ENCODE results near the gene KLC3. TPM values are rescaled to one million over a fixed set of nuclear protein-coding genes. Genes with fewer than 3 reads are reported as not detected.

KLC3 gene
- total RNA-seq, 2 experiments from 2014 or later = 0.11 to 0.14 TPM

GRCh38 chr19:45351401-45351952, 10.9 kb downstream of the KLC3 start:
- Mint-ChIP-seq H3K27ac (no peak overlapping the region), H3K27me3 (no peaks in the 10 kb centered on the region), H3K4me1 (no peaks in the 10 kb centered on the region), H3K9me3 (ENCODE audit: low read depth) (no peaks in the 10 kb centered on the region), H3K4me3 (no peak overlapping the region), H3K36me3 (ENCODE audit: low read depth) (peaks cover 12% of the 10 kb centered on the region)
- ChIA-PET POLR2A (no interaction called here), CTCF (no interaction called here)
- intact Hi-C loops (cut with DNase I, micrococcal nuclease) = no loop called here
- DNase-seq (no peak), ATAC-seq (no peak)

- DNase-seq (no peak), ATAC-seq (no peak)
- POLR2A ChIA-PET = no interaction called here
- no peaks in the 10 kb centered on the region for H3K4me1 Mint-ChIP-seq
- H3K4me3 Mint-ChIP-seq = no peak overlapping the region
- no peaks in the 10 kb centered on the region for H3K9me3 Mint-ChIP-seq (ENCODE audit: low read depth)
- peaks cover 12% of the 10 kb centered on the region for H3K36me3 Mint-ChIP-seq (ENCODE audit: low read depth)
- intact Hi-C loops (cut with DNase I, micrococcal nuclease) = no loop called here
- H3K27me3 Mint-ChIP-seq = no peaks in the 10 kb centered on the region
- CTCF ChIA-PET = no interaction called here
- H3K27ac Mint-ChIP-seq = no peak overlapping the region
These were observed 11.5 kb downstream of the KLC3 start for GRCh38 chr19:45352062-45352461.

GRCh38 chr19:45352471-45352870, 11.9 kb downstream of the KLC3 start:
- POLR2A ChIA-PET = no interaction called here
- no peaks in the 10 kb centered on the region for H3K27me3 Mint-ChIP-seq

GRCh38 chr19:45352914-45353796, 12.6 kb downstream of the KLC3 start:
- H3K4me3 Mint-ChIP-seq = no peak overlapping the region
- peaks cover 15% of the 10 kb centered on the region for H3K36me3 Mint-ChIP-seq (ENCODE audit: low read depth)
- H3K27me3 Mint-ChIP-seq = no peaks in the 10 kb centered on the region
- ChIA-PET POLR2A (no interaction called here), CTCF (no interaction called here)
- H3K27ac Mint-ChIP-seq = no peak overlapping the region
- no peaks in the 10 kb centered on the region for H3K4me1 Mint-ChIP-seq
- intact Hi-C loops (cut with DNase I, micrococcal nuclease) = no loop called here
- DNase-seq (no peak), ATAC-seq (peak; percentile 30)
- no peaks in the 10 kb centered on the region for H3K9me3 Mint-ChIP-seq (ENCODE audit: low read depth)

More at GRCh38 chr19:45352471-45352870, 11.9 kb downstream of the KLC3 start:
- Mint-ChIP-seq H3K4me3 (no peak overlapping the region), H3K4me1 (no peaks in the 10 kb centered on the region), H3K27ac (no peak overlapping the region), H3K9me3 (ENCODE audit: low read depth) (no peaks in the 10 kb centered on the region), H3K36me3 (ENCODE audit: low read depth) (peaks cover 15% of the 10 kb centered on the region)
- intact Hi-C loops (cut with DNase I, micrococcal nuclease) = no loop called here
- DNase-seq (no peak), ATAC-seq (no peak)
- CTCF ChIA-PET = no interaction called here

GRCh38 chr19:45354241-45354842, 13.8 kb downstream of the KLC3 start:
- peaks cover 15% of the 10 kb centered on the region for H3K36me3 Mint-ChIP-seq (ENCODE audit: low read depth)
- DNase-seq (no peak), ATAC-seq (no peak)
- no peaks in the 10 kb centered on the region for H3K4me1 Mint-ChIP-seq
- ChIA-PET CTCF (no interaction called here), POLR2A (no interaction called here)
- no peaks in the 10 kb centered on the region for H3K27me3 Mint-ChIP-seq
- no peak overlapping the region for H3K4me3 Mint-ChIP-seq
- H3K27ac Mint-ChIP-seq = no peak overlapping the region
- no peaks in the 10 kb centered on the region for H3K9me3 Mint-ChIP-seq (ENCODE audit: low read depth)
- intact Hi-C loops (cut with DNase I, micrococcal nuclease) = no loop called here

DNA sequence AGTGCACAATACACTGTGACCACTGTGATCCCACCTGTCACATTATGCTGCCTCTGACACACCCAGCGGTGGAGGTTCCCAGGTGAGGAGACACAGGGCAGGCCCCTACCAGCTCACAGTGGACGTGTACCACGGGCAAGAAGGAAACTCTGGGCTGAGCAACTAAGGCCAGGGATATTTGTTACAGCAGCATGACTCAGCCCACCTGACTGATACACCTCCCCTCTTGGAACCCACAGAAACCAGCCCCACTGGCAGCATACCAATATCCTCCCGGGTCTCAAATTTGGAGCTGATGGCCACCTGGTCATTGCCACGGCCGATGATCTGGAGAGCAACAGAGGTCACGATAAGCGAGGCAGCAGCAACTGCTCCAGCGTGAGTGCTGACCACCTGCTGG, 14.9 kb downstream of the KLC3 start:
- POLR2A ChIA-PET = interaction anchor here (0.7 kb wide), 1 partner anchor 236 kb away, joined by 3 read pairs; no protein-coding TSS in a partner anchor
- intact Hi-C loops (cut with DNase I, micrococcal nuclease) = no loop called here
- Mint-ChIP-seq H3K36me3 (ENCODE audit: low read depth) (peaks cover 12% of the 10 kb centered on the region), H3K9me3 (ENCODE audit: low read depth) (no peaks in the 10 kb centered on the region), H3K27me3 (no peaks in the 10 kb centered on the region), H3K27ac (no peak overlapping the region), H3K4me3 (no peak overlapping the region), H3K4me1 (no peaks in the 10 kb centered on the region)
- ATAC-seq (no peak), DNase-seq (no peak)
- CTCF ChIA-PET = interaction anchor here (0.7 kb wide), 1 partner anchor 326 kb away, joined by 3 read pairs; no protein-coding TSS in a partner anchor

DNA sequence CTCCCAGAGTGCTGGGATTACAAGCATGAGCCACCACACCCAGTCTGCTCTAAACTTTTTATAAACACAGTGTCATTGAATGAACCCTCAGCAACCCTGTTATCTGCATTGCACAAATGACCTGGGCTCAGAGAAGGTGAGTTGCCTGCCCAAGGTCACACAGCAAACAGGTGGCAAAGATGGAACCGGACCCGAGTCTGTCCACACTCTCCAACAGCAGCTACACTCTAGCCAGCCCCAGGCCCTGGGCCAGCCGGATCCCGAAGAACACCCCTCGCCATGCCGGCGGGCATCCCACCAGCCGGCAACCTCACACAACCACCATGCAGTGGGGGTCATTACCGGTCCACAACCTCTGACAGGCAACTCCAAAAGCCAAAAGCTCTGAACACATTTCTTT, 15.4 kb downstream of the KLC3 start:
- no peak for ATAC-seq
- peaks cover 12% of the 10 kb centered on the region for H3K36me3 Mint-ChIP-seq (ENCODE audit: low read depth)
- no peak overlapping the region for H3K4me3 Mint-ChIP-seq
- no peak overlapping the region for H3K27ac Mint-ChIP-seq
- no peaks in the 10 kb centered on the region for H3K9me3 Mint-ChIP-seq (ENCODE audit: low read depth)
- ChIA-PET CTCF (interaction anchor here (0.7 to 0.8 kb wide), 2 partner anchors 153 to 325 kb away, joined by 3 read pairs; no protein-coding TSS in a partner anchor), POLR2A (interaction anchor here (0.7 kb wide), 1 partner anchor 236 kb away, joined by 3 read pairs; no protein-coding TSS in a partner anchor)
- intact Hi-C loops (cut with DNase I, micrococcal nuclease) = no loop called here
- DNase-seq = no peak
- no peaks in the 10 kb centered on the region for H3K4me1 Mint-ChIP-seq
- H3K27me3 Mint-ChIP-seq = no peaks in the 10 kb centered on the region

- Mint-ChIP-seq H3K27me3 (no peaks in the 10 kb centered on the region), H3K36me3 (ENCODE audit: low read depth) (peaks cover 15% of the 10 kb centered on the region), H3K4me3 (no peak overlapping the region), H3K27ac (no peak overlapping the region), H3K4me1 (no peaks in the 10 kb centered on the region), H3K9me3 (ENCODE audit: low read depth) (no peaks in the 10 kb centered on the region)
- POLR2A ChIA-PET = no interaction called here
- intact Hi-C loops (cut with DNase I, micrococcal nuclease) = no loop called here
- ATAC-seq (no peak), DNase-seq (no peak)
- CTCF ChIA-PET = interaction anchor here (0.8 kb wide), 1 partner anchor 154 kb away, joined by 3 read pairs; no protein-coding TSS in a partner anchor
These were observed 16.4 kb downstream of the KLC3 start for GRCh38 chr19:45356760-45357444.

DNA sequence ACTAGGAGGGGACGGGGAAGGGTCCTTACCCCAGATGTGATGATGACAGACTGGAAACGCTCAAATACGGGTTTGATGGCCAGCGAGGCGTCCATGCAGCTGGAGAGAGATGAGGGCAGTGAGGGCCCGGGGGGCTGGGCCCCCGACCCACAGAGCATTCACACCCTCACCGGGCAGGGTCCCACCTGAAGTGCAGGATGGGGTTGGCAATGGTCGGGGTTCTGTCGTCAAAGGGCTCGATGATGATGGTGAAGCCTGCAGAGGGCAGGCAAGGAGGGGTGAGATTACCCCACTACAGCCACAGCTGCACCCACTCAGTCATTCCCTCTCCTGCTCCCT, 16.9 kb downstream of the KLC3 start:
- ATAC-seq = no peak
- peaks cover 15% of the 10 kb centered on the region for H3K36me3 Mint-ChIP-seq (ENCODE audit: low read depth)
- ChIA-PET CTCF (no interaction called here), POLR2A (no interaction called here)
- H3K4me1 Mint-ChIP-seq = no peaks in the 10 kb centered on the region
- intact Hi-C loops (cut with DNase I, micrococcal nuclease) = no loop called here
- DNase-seq = no peak
- no peak overlapping the region for H3K4me3 Mint-ChIP-seq
- H3K9me3 Mint-ChIP-seq (ENCODE audit: low read depth) = no peaks in the 10 kb centered on the region
- no peaks in the 10 kb centered on the region for H3K27me3 Mint-ChIP-seq
- no peak overlapping the region for H3K27ac Mint-ChIP-seq

DNA sequence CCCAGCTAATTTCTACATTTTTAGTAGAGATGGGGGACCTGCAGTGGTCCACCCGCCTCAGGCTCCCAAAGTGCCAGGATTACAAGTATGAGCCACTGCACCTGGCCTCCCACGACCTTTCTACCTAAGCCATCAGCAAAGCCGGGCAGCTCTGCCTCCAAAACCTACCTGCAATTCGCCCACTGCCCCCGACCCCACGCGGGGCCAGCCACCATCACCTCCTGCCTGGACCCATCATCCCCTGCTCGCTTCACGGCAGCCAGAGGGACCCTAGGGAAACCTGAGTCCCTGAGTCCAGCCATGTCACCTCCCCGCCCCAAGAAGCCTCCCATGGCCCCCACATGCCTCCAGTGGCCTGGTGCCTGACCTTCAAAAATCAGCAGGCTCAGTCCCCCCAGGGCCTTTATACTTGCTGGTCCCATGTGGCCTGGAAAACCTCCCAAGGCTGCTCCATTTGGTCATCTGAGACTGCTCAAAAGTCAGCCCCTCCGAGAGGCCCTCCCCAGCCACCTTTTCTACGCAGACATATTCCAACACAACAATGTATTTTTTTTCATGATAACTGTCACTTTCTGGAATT, 17.8 kb downstream of the KLC3 start:
- no peak overlapping the region for H3K4me3 Mint-ChIP-seq
- H3K27ac Mint-ChIP-seq = no peak overlapping the region
- ChIA-PET CTCF (no interaction called here), POLR2A (no interaction called here)
- peaks cover 13% of the 10 kb centered on the region for H3K36me3 Mint-ChIP-seq (ENCODE audit: low read depth)
- ATAC-seq = no peak
- no peaks in the 10 kb centered on the region for H3K9me3 Mint-ChIP-seq (ENCODE audit: low read depth)
- intact Hi-C loops (cut with DNase I, micrococcal nuclease) = no loop called here
- no peaks in the 10 kb centered on the region for H3K27me3 Mint-ChIP-seq
- H3K4me1 Mint-ChIP-seq = no peaks in the 10 kb centered on the region
- DNase-seq = no peak

GRCh38 chr19:45361608-45362007, 21.1 kb downstream of the KLC3 start:
- DNase-seq (no peak), ATAC-seq (no peak)
- Mint-ChIP-seq H3K36me3 (ENCODE audit: low read depth) (peaks cover 7% of the 10 kb centered on the region), H3K27me3 (no peaks in the 10 kb centered on the region), H3K4me3 (no peak overlapping the region), H3K4me1 (no peaks in the 10 kb centered on the region), H3K27ac (no peak overlapping the region), H3K9me3 (ENCODE audit: low read depth) (no peaks in the 10 kb centered on the region)
- intact Hi-C loops (cut with DNase I, micrococcal nuclease) = no loop called here
- ChIA-PET POLR2A (no interaction called here), CTCF (no interaction called here)

Data from activated CD4-positive, alpha-beta T cell treated with anti-CD3 and anti-CD28 coated beads for 36 hours (primary cell).